ENCODE measurements around the gene LATS1. TPM values are rescaled to one million over a fixed set of nuclear protein-coding genes. Genes with fewer than 3 reads are reported as not detected.

Gene LATS1
- total RNA-seq, 1 experiment from 2014 or later = 39.6 TPM

DNA sequence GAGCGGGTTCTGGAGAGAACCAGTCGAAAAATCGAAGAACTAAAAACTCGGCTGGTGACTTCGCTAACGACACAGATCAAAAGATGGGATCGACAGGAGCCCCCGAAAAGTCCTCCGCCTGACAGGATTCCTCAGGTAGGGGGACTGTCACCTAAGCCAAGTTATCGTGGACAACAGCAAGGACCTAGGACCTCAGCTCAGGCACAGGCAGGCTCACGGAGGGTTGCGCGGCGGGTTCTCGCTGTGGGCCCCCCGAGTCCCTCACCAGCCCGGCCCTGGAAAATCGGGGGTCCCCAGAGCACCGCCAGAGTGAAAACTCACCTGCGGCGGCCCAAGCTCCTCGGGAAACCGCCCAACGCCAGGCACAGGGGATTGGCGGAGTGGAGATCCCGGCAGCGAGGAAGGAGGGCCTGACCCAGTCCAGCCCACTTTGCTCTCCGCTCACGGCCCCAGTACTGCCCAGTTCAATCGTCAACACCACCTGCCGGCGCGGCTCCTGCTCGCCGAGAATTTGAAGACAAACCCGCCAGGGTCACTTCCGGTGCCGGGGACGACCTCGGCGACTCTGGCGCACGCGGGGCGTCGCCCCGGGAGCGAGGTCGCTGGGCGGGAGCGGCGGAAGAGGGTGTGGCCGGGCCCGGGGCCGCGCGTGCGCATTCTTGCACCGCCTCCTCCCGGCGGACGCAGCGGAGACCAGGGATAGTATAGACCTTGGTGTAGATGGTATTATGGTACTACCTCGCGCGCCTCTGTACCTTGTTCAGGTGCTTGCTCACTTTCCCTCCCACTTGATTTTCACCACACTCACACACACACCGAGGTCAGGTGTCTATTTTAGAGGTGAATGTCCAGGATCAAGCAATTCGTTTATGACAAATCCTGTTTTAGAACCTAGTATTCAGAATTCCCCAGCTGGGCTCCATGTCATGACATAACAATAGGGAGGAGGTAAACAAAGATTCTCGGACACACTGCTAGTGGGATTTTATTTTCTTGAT, 69.5 kb downstream of the LATS1 start, which contains the start of gene KATNA1:
Gene KATNA1, minus strand, starts transcription at position 567 of the 998 bp plus-strand sequence. CDS start 10,167 bp downstream, outside the sequence.
- CTCF ChIA-PET = interaction anchor here (0.7 kb wide), 1 partner anchor 38 kb away, joined by 3 read pairs; no protein-coding TSS in a partner anchor

DNA sequence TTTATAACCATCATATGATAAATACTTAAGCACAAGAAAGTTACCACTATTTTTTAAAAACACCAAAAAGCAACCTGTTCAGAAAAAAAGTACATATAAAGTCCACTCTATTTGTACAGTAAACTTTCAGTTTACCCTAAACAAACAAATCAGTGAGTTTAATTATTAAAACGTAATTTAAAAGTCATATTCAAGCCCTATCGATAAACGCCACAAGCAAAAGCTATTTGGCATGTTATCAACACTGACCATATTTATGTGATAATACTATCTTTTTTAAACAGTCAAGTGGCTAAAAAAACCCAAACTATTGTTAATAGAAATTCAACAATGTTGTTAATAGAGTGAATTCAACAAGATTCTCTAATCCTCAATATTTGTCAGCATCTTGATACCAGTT, 71.3 kb downstream of the LATS1 start:
- POLR2A ChIA-PET (ENCODE audit: low non-redundant PET) = no interaction called here
- H3K27me3 ChIP-seq (replicated peaks; ENCODE audit: insufficient read depth, low read depth, low read length, poor library complexity) = no peaks in the 10 kb centered on the region
- no peak for TF ChIP-seq CTCF (conservative IDR thresholded peaks at IDR 0.05; ENCODE audit: low read depth, low read length)
- no peak for TF ChIP-seq EZH2 (IDR thresholded peaks at IDR 0.05; ENCODE audit: borderline replicate concordance, low read depth, low read length, poor library complexity, severe bottlenecking)
- no peaks in the 10 kb centered on the region for H3K9me3 ChIP-seq (ENCODE audit: low read depth, low read length, poor library complexity, severe bottlenecking)
- peaks cover 15% of the 10 kb centered on the region for H3K4me1 ChIP-seq (ENCODE audit: insufficient read depth, low read length, poor library complexity, severe bottlenecking)
- no TSS peak for BruUV-seq (replicated peaks)
- H3K4me3 ChIP-seq (ENCODE audit: low read depth, low read length, poor library complexity, severe bottlenecking) = peak overlapping the region; percentile 66
- H3K36me3 ChIP-seq (ENCODE audit: insufficient read depth, low read length, poor library complexity, severe bottlenecking) = no peaks in the 10 kb centered on the region
- CTCF ChIA-PET = no interaction called here
- no peak for DNase-seq (ENCODE audit: low spot score)
- no peak overlapping the region for H3K27ac ChIP-seq (ENCODE audit: low read depth, low read length, poor library complexity, severe bottlenecking)
- intact Hi-C loops (cut with micrococcal nuclease; ENCODE audit: unreplicated experiment) = no loop called here

More for the DNA sequence above, 69.5 kb downstream of the LATS1 start, which contains the start of gene KATNA1:
- peak within 1 kb of the TSS; percentile 66 for H3K4me3 ChIP-seq (ENCODE audit: low read depth, low read length, poor library complexity, severe bottlenecking)
- peak within 1 kb of the TSS; percentile 70 for H3K27ac ChIP-seq (ENCODE audit: low read depth, low read length, poor library complexity, severe bottlenecking)
- BruUV-seq (replicated peaks) = no TSS peak
- intact Hi-C loops (cut with micrococcal nuclease; ENCODE audit: unreplicated experiment) = no loop called here
- no peaks in the 10 kb centered on the region for H3K36me3 ChIP-seq (ENCODE audit: insufficient read depth, low read length, poor library complexity, severe bottlenecking)
- H3K27me3 ChIP-seq (replicated peaks; ENCODE audit: insufficient read depth, low read depth, low read length, poor library complexity) = no peaks in the 10 kb centered on the region
- DNase-seq (ENCODE audit: low spot score) = peak; percentile 89
- POLR2A ChIA-PET (ENCODE audit: low non-redundant PET) = no interaction called here
- TF ChIP-seq EZH2 (IDR thresholded peaks at IDR 0.05; ENCODE audit: borderline replicate concordance, low read depth, low read length, poor library complexity, severe bottlenecking) (no peak), CTCF (conservative IDR thresholded peaks at IDR 0.05; ENCODE audit: low read depth, low read length) (no peak)
- H3K4me1 ChIP-seq (ENCODE audit: insufficient read depth, low read length, poor library complexity, severe bottlenecking) = peaks cover 15% of the 10 kb centered on the region
- H3K9me3 ChIP-seq (ENCODE audit: low read depth, low read length, poor library complexity, severe bottlenecking) = no peaks in the 10 kb centered on the region

- no peak for TF ChIP-seq EZH2 (IDR thresholded peaks at IDR 0.05; ENCODE audit: borderline replicate concordance, low read depth, low read length, poor library complexity, severe bottlenecking)
- no peak for TF ChIP-seq CTCF (conservative IDR thresholded peaks at IDR 0.05; ENCODE audit: low read depth, low read length)
- intact Hi-C loops (cut with micrococcal nuclease; ENCODE audit: unreplicated experiment) = no loop called here
- CTCF ChIA-PET = no interaction called here
- BruUV-seq (replicated peaks) = no TSS peak
- no peak for DNase-seq (ENCODE audit: low spot score)
- H3K27me3 ChIP-seq (replicated peaks; ENCODE audit: insufficient read depth, low read depth, low read length, poor library complexity) = no peaks in the 10 kb centered on the region
- POLR2A ChIA-PET (ENCODE audit: low non-redundant PET) = no interaction called here
- H3K27ac ChIP-seq (ENCODE audit: low read depth, low read length, poor library complexity, severe bottlenecking) = no peak overlapping the region
- peaks cover 3% of the 10 kb centered on the region for H3K36me3 ChIP-seq (ENCODE audit: insufficient read depth, low read length, poor library complexity, severe bottlenecking)
- H3K4me3 ChIP-seq (ENCODE audit: low read depth, low read length, poor library complexity, severe bottlenecking) = no peak overlapping the region
- H3K9me3 ChIP-seq (ENCODE audit: low read depth, low read length, poor library complexity, severe bottlenecking) = no peaks in the 10 kb centered on the region
- H3K4me1 ChIP-seq (ENCODE audit: insufficient read depth, low read length, poor library complexity, severe bottlenecking) = peaks cover 15% of the 10 kb centered on the region
Measured at GRCh38 chr6:149642829-149643580, 74.9 kb downstream of the LATS1 start.

All from A673 (cell line).